ENCODE data around the gene TMEM154. TPM values are rescaled to one million over a fixed set of nuclear protein-coding genes. Genes with fewer than 3 reads are reported as not detected.

Gene TMEM154
- polyA plus RNA-seq, 1 of the 3 experiments (the other 2 are of a cell fraction) = 0.58 TPM

DNA sequence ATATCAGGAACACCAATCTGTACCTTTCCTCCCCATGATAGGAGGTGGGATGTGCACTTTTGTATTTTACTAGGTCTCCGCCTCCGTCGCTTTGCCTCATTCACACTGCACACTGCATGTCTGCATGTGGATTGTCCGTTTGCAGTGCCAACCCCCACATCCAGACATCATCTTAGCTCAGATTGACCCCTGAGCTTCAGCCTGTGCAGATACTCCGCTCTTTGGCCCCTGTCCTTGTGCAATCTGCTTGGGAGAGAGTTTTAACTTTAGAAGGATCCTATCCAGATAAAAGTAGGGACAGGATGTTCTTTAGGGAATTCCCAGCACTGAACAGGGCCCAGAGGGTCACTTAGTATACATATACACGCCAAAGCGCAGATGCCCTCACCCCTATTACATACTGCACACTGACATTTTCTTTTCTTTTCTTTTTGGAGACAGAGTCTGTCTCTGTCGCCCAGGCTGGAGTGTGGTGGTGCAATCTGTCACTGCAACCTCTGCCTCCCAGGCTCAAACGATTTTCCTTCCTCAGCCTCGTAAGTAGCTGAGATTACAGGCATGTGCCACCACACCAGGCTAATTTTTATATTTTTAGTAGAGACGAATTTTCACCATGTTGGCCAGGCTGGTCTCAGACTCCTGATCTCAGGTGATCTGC lies 100.6 kb downstream of the TMEM154 start:
- H4K20me1 ChIP-seq (ENCODE audit: insufficient read depth) = no peaks in the 10 kb centered on the region
- H3K4me3 ChIP-seq (ENCODE audit: low read depth in 2 of 2, low read length in 1 of 2) = no peak overlapping the region
- H3K9me3 ChIP-seq = no peaks in the 10 kb centered on the region
- no peak for DNase-seq
- no peaks in the 10 kb centered on the region; a peak in 1 of 4 replicates for H3K4me1 ChIP-seq (ENCODE audit: control insufficient read depth in 1 of 2, insufficient read depth in 2 of 2, low read depth in 1 of 2, low read length in 1 of 2)
- H3K79me2 ChIP-seq (ENCODE audit: insufficient read depth) = no peaks in the 10 kb centered on the region
- no peaks in the 10 kb centered on the region for H3F3A ChIP-seq (replicated peaks; ENCODE audit: insufficient read depth)
- H3K4me2 ChIP-seq = no peak overlapping the region
- H3K27ac ChIP-seq (ENCODE audit: low read depth in 2 of 2, low read length in 1 of 2) = no peak overlapping the region
- H3K9ac ChIP-seq = no peak overlapping the region
- TF ChIP-seq RXRA (IDR thresholded peaks at IDR 0.05; ENCODE audit: borderline replicate concordance, low read depth) (no peak), MEF2A (IDR thresholded peaks at IDR 0.05; ENCODE audit: borderline replicate concordance, low read depth) (no peak), POLR2AphosphoS5 (IDR thresholded peaks at IDR 0.05; ENCODE audit: low read depth, low read length) (no peak), CHD2 (IDR thresholded peaks at IDR 0.05; ENCODE audit: low read length, partially characterized antibody) (no peak), GABPA (IDR thresholded peaks at IDR 0.05; ENCODE audit: low read depth) (no peak), NRF1 (IDR thresholded peaks at IDR 0.05; ENCODE audit: low read depth, low read length) (no peak), FOXM1 (IDR thresholded peaks at IDR 0.05; ENCODE audit: low read depth) (no peak), YY1 (IDR thresholded peaks at IDR 0.05; ENCODE audit: low read depth) (no peak), ELF1 (IDR thresholded peaks at IDR 0.05) (no peak), MXI1 (IDR thresholded peaks at IDR 0.05; ENCODE audit: low read depth, low read length) (no peak), FOSL2 (IDR thresholded peaks at IDR 0.05; ENCODE audit: borderline replicate concordance, low read depth) (no peak), TAF1 (IDR thresholded peaks at IDR 0.05; ENCODE audit: borderline replicate concordance, low read depth, low read length) (no peak), RCOR1 (IDR thresholded peaks at IDR 0.05; ENCODE audit: low read length) (no peak), GATA2 (CRISPR knock-in tag; IDR thresholded peaks at IDR 0.05) (no peak)
- TF ChIP-seq, protein P1, sequence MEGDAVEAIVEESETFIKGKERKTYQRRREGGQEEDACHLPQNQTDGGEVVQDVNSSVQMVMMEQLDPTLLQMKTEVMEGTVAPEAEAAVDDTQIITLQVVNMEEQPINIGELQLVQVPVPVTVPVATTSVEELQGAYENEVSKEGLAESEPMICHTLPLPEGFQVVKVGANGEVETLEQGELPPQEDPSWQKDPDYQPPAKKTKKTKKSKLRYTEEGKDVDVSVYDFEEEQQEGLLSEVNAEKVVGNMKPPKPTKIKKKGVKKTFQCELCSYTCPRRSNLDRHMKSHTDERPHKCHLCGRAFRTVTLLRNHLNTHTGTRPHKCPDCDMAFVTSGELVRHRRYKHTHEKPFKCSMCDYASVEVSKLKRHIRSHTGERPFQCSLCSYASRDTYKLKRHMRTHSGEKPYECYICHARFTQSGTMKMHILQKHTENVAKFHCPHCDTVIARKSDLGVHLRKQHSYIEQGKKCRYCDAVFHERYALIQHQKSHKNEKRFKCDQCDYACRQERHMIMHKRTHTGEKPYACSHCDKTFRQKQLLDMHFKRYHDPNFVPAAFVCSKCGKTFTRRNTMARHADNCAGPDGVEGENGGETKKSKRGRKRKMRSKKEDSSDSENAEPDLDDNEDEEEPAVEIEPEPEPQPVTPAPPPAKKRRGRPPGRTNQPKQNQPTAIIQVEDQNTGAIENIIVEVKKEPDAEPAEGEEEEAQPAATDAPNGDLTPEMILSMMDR (IDR thresholded peaks at IDR 0.05) = no peak
- TF ChIP-seq, protein P2, sequence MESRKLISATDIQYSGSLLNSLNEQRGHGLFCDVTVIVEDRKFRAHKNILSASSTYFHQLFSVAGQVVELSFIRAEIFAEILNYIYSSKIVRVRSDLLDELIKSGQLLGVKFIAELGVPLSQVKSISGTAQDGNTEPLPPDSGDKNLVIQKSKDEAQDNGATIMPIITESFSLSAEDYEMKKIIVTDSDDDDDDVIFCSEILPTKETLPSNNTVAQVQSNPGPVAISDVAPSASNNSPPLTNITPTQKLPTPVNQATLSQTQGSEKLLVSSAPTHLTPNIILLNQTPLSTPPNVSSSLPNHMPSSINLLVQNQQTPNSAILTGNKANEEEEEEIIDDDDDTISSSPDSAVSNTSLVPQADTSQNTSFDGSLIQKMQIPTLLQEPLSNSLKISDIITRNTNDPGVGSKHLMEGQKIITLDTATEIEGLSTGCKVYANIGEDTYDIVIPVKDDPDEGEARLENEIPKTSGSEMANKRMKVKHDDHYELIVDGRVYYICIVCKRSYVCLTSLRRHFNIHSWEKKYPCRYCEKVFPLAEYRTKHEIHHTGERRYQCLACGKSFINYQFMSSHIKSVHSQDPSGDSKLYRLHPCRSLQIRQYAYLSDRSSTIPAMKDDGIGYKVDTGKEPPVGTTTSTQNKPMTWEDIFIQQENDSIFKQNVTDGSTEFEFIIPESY (IDR thresholded peaks at IDR 0.05; ENCODE audit: borderline replicate concordance, low read depth) = no peak
- TF ChIP-seq, protein P3, sequence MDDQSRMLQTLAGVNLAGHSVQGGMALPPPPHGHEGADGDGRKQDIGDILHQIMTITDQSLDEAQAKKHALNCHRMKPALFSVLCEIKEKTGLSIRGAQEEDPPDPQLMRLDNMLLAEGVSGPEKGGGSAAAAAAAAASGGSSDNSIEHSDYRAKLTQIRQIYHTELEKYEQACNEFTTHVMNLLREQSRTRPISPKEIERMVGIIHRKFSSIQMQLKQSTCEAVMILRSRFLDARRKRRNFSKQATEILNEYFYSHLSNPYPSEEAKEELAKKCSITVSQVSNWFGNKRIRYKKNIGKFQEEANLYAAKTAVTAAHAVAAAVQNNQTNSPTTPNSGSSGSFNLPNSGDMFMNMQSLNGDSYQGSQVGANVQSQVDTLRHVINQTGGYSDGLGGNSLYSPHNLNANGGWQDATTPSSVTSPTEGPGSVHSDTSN (IDR thresholded peaks at IDR 0.05) = no peak
- TF ChIP-seq, protein P4, sequence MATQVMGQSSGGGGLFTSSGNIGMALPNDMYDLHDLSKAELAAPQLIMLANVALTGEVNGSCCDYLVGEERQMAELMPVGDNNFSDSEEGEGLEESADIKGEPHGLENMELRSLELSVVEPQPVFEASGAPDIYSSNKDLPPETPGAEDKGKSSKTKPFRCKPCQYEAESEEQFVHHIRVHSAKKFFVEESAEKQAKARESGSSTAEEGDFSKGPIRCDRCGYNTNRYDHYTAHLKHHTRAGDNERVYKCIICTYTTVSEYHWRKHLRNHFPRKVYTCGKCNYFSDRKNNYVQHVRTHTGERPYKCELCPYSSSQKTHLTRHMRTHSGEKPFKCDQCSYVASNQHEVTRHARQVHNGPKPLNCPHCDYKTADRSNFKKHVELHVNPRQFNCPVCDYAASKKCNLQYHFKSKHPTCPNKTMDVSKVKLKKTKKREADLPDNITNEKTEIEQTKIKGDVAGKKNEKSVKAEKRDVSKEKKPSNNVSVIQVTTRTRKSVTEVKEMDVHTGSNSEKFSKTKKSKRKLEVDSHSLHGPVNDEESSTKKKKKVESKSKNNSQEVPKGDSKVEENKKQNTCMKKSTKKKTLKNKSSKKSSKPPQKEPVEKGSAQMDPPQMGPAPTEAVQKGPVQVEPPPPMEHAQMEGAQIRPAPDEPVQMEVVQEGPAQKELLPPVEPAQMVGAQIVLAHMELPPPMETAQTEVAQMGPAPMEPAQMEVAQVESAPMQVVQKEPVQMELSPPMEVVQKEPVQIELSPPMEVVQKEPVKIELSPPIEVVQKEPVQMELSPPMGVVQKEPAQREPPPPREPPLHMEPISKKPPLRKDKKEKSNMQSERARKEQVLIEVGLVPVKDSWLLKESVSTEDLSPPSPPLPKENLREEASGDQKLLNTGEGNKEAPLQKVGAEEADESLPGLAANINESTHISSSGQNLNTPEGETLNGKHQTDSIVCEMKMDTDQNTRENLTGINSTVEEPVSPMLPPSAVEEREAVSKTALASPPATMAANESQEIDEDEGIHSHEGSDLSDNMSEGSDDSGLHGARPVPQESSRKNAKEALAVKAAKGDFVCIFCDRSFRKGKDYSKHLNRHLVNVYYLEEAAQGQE (IDR thresholded peaks at IDR 0.05; ENCODE audit: low read depth, low read length) = no peak
- ChIA-PET CTCF (interaction anchor here (1.1 to 2.9 kb wide), 3 partner anchors 10 to 78 kb away, joined by 3 to 13 read pairs (median 5); no protein-coding TSS in a partner anchor), POLR2A (no interaction called here)
- H3K36me3 ChIP-seq (replicated peaks in 1 of 2; ENCODE audit: control insufficient read depth in 1 of 2, insufficient read depth in 2 of 2, low read length in 1 of 2) = no peaks in the 10 kb centered on the region
- WGBS (ENCODE audit: low lambda C conversion rate) = 84% methylated on average over 11 of the region's 11 CpGs
- no peaks in the 10 kb centered on the region for H3K27me3 ChIP-seq (ENCODE audit: insufficient read depth)
- H3K9me2 ChIP-seq = no peaks in the 10 kb centered on the region
- H2AFZ ChIP-seq (ENCODE audit: low read depth) = no peak overlapping the region
